ENCODE measurements around the gene GOLGA8A.
"Not testable (repeated sequence)": the region's sequence is repeated elsewhere in the genome, so short reads cannot be mapped to it uniquely, and the experiment has no call there.

The GOLGA8A gene

GRCh38 chr15:34437687-34438086 is at the start of gene GOLGA8A:
TSS of gene GOLGA8A (minus strand) at chr15:34437808. CDS start at chr15:34389691, 48,117 bp downstream.
- DNase-seq = peak; percentile 77

- no peak for DNase-seq
These were observed 46.0 kb upstream of the GOLGA8A start for GRCh38 chr15:34483644-34484043.

- no peak for DNase-seq
These were observed 43.8 kb upstream of the GOLGA8A start for GRCh38 chr15:34481370-34481769.

GRCh38 chr15:34473840-34474239 is 36.2 kb upstream of the GOLGA8A start:
- no peak for DNase-seq

GRCh38 chr15:34472947-34473346 is 35.3 kb upstream of the GOLGA8A start:
- DNase-seq = peak; percentile 3

- no peak for DNase-seq
These were observed 33.3 kb upstream of the GOLGA8A start for GRCh38 chr15:34470892-34471291.

GRCh38 chr15:34470091-34470490 is 32.5 kb upstream of the GOLGA8A start:
- no peak for DNase-seq

GRCh38 chr15:34461730-34462129 is 24.1 kb upstream of the GOLGA8A start:
- DNase-seq = no peak

- no peak for DNase-seq
These were observed 22.8 kb upstream of the GOLGA8A start for GRCh38 chr15:34460451-34460850.

- no peak for DNase-seq
These were observed 19.1 kb upstream of the GOLGA8A start for GRCh38 chr15:34456658-34457057.

- DNase-seq = no peak
These were observed 5.3 kb upstream of the GOLGA8A start for GRCh38 chr15:34442891-34443290.

GRCh38 chr15:34439878-34440277 is 2.3 kb upstream of the GOLGA8A start:
- no peak for DNase-seq

- peak; percentile 23 for DNase-seq
These were observed 609 bp downstream of the GOLGA8A start for GRCh38 chr15:34436956-34437442.

GRCh38 chr15:34436126-34436955 is 1.3 kb downstream of the GOLGA8A start:
- DNase-seq = peak; percentile 1

GRCh38 chr15:34435658-34436057 is 1.9 kb downstream of the GOLGA8A start:
- no peak for DNase-seq

GRCh38 chr15:34434627-34435305 is 2.8 kb downstream of the GOLGA8A start:
- DNase-seq = no peak

- DNase-seq = not testable (repeated sequence)
These were observed 3.5 kb downstream of the GOLGA8A start for GRCh38 chr15:34433956-34434626.

- not testable (repeated sequence) for DNase-seq
These were observed 7.0 kb downstream of the GOLGA8A start for GRCh38 chr15:34430642-34431041.

- DNase-seq = not testable (repeated sequence)
These were observed 14.1 kb downstream of the GOLGA8A start for GRCh38 chr15:34423425-34424090.

- DNase-seq = not testable (repeated sequence)
These were observed 16.7 kb downstream of the GOLGA8A start for GRCh38 chr15:34420953-34421352.

- not testable (repeated sequence) for DNase-seq
These were observed 19.2 kb downstream of the GOLGA8A start for GRCh38 chr15:34418435-34418834.

- not testable (repeated sequence) for DNase-seq
These were observed 28.1 kb downstream of the GOLGA8A start for GRCh38 chr15:34409511-34409910.

GRCh38 chr15:34408973-34409372 is 28.6 kb downstream of the GOLGA8A start:
- DNase-seq = not testable (repeated sequence)
